Measurements from ENCODE around the gene HBS1L. TPM values are rescaled to one million over a fixed set of nuclear protein-coding genes. Genes with fewer than 3 reads are reported as not detected.

The HBS1L gene
- total and polyA plus RNA-seq, 9 of the 15 experiments (the other 6 are each of a cell fraction or from before 2014, with no cell fraction given), result 101 to 199 (median 145) TPM

DNA sequence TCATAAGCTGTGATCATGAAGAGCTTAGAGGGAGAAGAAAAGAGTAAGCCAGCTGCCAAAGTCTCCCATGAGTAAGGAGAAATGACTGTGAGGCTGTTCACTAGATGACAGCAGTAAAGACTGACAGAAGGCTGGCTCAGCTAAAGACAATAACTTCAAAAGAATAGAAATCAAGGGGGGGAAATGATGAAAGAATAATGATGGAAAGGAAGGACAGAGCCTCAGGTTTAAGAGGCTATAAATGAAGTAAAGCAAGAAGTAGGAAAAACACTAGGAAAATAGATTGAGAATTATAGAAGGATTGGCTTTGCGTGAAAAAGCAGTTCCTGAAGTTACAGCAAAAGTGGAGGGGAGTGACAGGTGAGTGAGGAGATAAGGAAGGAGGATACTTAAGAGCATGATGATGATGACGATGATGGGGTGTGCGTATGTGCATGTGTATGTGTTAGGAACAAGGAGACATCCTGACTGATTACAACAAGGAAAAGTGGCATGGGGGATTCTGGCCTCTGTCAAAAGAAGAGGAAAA lies 48.2 kb downstream of the HBS1L start (continued):
- TF ChIP-seq, protein P1, sequence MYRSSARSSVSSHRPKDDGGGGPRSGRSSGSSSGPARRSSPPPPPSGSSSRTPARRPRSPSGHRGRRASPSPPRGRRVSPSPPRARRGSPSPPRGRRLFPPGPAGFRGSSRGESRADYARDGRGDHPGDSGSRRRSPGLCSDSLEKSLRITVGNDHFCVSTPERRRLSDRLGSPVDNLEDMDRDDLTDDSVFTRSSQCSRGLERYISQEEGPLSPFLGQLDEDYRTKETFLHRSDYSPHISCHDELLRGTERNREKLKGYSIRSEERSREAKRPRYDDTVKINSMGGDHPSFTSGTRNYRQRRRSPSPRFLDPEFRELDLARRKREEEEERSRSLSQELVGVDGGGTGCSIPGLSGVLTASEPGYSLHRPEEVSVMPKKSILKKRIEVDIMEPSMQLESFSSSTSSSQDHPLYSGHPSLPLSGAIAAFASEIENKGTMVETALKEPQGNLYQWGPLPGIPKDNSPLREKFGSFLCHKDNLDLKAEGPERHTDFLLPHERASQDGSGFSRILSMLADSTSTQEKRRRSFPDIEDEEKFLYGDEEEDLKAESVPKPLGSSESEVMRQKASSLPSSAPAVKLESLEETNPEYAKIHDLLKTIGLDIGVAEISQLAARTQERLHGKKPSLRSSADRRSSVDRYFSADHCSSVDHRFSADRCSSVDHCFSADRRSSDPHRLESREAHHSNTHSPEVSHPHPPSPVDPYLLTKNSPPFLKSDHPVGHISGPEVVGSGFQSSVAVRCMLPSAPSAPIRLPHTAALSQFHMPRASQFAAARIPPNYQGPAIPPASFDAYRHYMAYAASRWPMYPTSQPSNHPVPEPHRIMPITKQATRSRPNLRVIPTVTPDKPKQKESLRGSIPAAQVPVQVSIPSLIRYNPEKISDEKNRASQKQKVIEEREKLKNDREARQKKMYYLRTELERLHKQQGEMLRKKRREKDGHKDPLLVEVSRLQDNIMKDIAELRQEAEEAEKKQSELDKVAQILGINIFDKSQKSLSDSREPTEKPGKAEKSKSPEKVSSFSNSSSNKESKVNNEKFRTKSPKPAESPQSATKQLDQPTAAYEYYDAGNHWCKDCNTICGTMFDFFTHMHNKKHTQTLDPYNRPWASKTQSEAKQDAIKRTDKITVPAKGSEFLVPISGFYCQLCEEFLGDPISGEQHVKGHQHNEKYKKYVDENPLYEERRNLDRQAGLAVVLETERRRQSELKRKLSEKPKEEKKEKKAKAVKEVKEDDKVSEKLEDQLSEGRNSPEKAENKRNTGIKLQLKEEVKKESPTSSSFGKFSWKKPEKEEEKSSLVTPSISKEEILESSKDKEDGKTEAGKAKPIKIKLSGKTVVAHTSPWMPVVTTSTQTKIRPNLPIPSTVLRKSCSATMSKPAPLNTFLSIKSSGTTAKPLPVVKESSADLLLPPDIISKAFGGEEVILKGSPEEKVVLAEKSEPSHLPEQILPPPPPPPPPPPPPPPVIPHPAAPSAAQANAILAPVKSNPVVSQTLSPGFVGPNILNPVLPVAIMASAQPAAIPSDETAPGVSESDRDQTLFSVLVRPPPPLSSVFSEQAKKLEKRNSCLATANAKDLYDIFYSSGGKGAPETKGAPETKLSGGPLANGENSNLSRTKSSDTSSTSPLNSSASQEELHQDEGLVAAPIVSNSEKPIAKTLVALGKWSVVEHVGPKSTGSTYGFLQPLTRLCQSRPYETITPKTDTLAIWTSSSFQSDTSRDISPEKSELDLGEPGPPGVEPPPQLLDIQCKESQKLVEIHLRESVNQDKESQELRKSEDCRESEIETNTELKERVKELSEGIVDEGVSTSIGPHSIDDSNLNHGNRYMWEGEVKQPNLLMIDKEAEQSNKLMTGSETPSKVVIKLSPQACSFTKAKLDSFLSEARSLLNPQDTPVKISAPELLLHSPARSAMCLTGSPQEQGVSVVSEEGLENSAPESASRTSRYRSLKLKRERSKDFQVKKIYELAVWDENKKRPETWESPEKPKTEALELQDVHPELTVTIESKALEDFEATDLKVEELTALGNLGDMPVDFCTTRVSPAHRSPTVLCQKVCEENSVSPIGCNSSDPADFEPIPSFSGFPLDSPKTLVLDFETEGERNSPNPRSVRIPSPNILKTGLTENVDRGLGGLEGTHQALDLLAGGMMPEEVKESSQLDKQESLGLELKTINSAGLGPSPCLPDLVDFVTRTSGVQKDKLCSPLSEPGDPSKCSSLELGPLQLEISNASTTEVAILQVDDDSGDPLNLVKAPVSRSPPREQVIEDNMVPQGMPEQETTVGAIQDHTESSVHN (IDR thresholded peaks at IDR 0.05; ENCODE audit: borderline replicate concordance in 1 of 2, low read depth in 1 of 2), result peak in 1 of 2 experiments; percentile 24; a peak in 1 of 4 replicates
- TF ChIP-seq PCBP1 (IDR thresholded peaks at IDR 0.05; ENCODE audit: low read depth, low read length, poor library complexity, severe bottlenecking) (no peak), NEUROD1 (IDR thresholded peaks at IDR 0.05; ENCODE audit: borderline replicate concordance, low read depth, low read length, partially characterized antibody) (no peak), ZNF134 (CRISPR knock-in tag; conservative IDR thresholded peaks at IDR 0.05) (no peak), ZBED1 (IDR thresholded peaks at IDR 0.05) (no peak), CCAR2 (IDR thresholded peaks at IDR 0.05; ENCODE audit: low read depth, low read length) (no peak), ZNF41 (CRISPR knock-in tag; conservative IDR thresholded peaks at IDR 0.05) (no peak), HDGF (IDR thresholded peaks at IDR 0.05) (no peak), RAD21 (CRISPR knock-in tag; conservative IDR thresholded peaks at IDR 0.05 in 1 of 2, IDR thresholded peaks at IDR 0.05 in 1 of 2) (no peak), FOXP1 (CRISPR knock-in tag; IDR thresholded peaks at IDR 0.05) (no peak), POU5F1 (IDR thresholded peaks at IDR 0.05; ENCODE audit: borderline replicate concordance, low read depth, low read length, partially characterized antibody) (no peak)
- TF ChIP-seq, protein P2, sequence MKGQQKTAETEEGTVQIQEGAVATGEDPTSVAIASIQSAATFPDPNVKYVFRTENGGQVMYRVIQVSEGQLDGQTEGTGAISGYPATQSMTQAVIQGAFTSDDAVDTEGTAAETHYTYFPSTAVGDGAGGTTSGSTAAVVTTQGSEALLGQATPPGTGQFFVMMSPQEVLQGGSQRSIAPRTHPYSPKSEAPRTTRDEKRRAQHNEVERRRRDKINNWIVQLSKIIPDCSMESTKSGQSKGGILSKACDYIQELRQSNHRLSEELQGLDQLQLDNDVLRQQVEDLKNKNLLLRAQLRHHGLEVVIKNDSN (CRISPR knock-in tag; IDR thresholded peaks at IDR 0.05), result no peak
- TF ChIP-seq, protein P3, sequence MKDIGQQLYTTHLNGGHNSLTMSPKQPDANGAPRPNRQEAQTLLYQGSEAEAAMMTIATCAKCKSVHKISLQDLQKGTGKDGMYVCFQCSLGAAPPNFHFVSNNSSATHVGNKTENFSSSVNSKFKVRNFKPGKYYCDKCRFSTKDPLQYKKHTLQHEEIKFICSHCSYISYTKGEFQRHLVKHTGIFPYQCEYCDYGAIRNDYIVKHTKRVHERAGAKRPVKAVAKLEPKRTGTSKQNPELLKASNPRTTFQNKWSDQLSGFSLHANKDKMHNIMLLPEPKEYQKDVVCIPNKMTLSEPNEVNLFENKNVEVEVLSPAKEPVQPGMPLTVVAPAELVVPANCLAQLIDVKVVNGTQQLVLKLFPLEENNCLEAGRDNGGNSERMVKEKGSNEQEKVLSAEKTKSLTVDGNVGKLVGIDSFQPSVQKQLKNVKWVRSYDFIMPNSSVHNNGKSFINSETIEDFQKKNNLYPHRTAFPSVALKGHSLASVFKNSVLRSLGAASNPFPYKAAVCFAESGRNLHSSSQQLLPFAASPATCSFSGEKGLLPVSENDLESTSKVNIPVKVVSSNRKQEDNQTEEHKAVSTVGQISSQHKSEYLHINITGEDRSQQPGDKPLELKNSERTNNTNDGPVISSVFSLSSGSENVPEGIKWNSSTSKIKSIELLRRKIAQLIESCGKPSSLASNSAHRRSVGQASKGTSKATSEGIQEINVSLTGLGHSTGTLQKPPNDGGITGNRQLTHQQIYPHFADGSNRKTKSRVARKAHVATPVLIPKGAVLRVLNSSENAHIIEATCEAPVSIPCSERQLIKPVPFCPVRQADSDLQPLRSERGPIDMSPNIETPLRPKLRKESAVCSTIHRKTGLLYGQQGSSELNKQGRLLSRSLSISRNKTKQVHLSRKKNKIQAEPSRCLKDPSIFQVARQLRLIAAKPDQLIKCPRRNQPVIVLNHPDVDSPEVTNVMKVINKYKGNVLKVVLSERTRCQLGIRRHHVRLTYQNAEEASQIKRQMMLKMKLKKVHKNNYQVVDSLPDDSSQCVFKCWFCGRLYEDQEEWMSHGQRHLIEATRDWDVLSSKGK (CRISPR knock-in tag; IDR thresholded peaks at IDR 0.05), result no peak
